GM10266 (cell line): ENCODE measurements around the gene SPO11.

ENCODE experiments used
- DNase-seq: peaks from one replicate; pipeline ENCODE4 v3.0.0; 2012; ENCODE audit errors: extremely low spot score
- TF ChIP-seq, protein P1 (sequence below): IDR thresholded peaks from 2 replicates; pipeline ENCODE4 v1.5.1; 2012; ENCODE audit warnings: mild to moderate bottlenecking, low read depth; ENCODE audit not compliant: control insufficient read depth, insufficient read depth; ENCODE audit errors: missing control alignments

The SPO11 gene

DNA sequence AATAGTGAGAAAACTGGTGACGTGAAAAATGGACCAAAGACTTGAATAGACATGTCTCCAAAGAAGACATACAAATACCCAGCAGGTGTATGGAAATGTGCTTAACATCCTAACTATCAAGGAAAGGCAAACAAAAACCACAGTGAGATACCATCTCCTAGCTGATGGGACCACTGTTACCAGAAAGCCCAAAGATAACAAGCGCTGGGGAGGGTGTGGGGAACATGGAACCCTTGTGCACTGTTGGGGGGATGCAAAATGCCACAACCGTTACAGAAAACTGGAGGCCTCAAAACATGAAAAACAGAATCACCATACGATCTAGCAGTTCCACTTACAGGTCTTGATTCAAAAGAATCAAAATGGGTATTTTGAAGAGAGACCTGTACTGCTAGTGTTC is 41.8 kb downstream of the SPO11 start:
- no peak for DNase-seq
- TF ChIP-seq, protein P1, sequence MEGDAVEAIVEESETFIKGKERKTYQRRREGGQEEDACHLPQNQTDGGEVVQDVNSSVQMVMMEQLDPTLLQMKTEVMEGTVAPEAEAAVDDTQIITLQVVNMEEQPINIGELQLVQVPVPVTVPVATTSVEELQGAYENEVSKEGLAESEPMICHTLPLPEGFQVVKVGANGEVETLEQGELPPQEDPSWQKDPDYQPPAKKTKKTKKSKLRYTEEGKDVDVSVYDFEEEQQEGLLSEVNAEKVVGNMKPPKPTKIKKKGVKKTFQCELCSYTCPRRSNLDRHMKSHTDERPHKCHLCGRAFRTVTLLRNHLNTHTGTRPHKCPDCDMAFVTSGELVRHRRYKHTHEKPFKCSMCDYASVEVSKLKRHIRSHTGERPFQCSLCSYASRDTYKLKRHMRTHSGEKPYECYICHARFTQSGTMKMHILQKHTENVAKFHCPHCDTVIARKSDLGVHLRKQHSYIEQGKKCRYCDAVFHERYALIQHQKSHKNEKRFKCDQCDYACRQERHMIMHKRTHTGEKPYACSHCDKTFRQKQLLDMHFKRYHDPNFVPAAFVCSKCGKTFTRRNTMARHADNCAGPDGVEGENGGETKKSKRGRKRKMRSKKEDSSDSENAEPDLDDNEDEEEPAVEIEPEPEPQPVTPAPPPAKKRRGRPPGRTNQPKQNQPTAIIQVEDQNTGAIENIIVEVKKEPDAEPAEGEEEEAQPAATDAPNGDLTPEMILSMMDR, result no peak

DNA sequence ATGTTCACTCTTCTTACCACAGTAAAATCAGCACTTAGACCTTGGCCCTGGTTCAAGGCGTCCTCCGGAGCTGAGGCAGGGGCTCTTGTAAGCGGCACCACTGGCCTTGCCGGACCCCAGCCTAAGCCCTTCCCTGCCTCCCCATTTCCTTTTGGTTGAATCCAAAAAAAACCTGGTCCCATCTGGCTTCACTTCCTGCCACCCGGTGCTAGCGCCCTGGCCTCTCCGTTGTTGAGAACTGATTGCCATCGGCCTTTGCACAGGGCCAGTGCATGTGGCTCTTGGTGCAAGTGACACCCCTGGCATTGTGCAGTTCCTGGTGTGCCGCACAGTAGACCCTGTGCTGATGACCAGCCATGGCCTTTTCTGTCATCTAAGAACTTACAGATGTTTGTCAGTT is 42.6 kb downstream of the SPO11 start:
- TF ChIP-seq, protein P1, result no peak
- no peak for DNase-seq

DNA sequence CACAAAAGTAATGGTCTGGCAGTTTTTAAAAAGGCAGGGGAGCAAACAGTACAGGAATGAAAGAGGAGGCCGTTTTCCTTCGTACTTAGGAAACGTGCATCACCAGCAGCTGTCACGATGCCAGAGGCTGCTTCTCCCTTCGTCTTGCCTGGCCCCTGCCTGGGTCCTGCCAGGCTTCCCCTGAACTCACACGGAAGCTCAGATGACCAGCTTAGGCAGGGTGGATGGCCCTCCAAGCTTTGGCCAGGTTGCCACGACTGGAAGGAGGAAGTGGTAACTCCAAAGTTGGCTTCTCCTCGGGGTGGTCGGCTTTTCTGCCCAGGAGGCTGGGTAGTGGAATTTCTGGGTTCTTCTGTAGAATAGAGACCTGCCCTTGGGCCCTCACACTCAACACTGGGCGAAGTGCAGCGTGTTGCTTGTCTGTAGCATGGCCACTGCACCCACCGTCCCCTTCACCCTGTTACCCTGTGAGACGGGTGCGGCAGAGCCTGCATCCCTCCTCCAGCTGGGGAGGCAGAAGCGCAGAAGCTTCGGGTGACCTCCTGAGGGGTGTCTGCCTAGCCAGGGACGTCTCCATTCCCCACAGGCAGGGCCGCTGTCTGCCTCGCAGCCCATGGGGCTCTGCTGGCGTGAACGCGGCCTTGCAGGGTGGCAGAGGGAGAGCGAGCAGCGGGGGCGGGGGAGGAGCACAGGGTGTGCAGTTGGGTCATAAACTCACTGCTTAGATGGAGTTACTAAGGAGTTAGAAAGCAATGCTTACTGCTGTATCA is 43.2 kb downstream of the SPO11 start:
- TF ChIP-seq, protein P1, result no peak
- DNase-seq, result no peak

DNA sequence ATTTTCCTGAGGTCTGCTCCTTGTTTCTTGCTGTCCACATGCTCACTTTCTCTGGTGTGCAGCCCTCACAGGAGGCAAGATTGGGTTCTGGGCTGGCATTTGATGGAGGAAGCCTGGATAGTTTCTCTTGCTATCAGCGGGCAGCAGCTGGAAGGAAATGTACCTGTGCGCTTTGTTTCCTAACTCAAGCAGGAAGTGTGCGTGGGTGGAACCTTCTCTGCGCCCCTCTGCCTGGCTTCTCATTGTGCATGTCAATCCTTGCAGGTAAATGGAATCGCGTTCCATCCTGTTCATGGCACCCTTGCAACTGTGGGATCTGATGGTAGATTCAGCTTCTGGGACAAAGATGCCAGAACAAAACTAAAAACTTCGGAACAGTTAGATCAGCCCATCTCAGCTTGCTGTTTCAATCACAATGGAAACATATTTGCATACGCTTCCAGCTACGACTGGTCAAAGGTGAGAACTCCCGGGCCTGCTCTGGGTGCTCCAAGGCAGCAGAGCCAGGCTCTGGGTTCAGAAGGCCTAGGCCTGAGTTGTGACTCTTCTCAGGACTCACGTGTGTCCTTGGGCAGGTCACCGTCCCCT is 44.8 kb downstream of the SPO11 start:
- TF ChIP-seq, protein P1, result no peak
- DNase-seq, result no peak

DNA sequence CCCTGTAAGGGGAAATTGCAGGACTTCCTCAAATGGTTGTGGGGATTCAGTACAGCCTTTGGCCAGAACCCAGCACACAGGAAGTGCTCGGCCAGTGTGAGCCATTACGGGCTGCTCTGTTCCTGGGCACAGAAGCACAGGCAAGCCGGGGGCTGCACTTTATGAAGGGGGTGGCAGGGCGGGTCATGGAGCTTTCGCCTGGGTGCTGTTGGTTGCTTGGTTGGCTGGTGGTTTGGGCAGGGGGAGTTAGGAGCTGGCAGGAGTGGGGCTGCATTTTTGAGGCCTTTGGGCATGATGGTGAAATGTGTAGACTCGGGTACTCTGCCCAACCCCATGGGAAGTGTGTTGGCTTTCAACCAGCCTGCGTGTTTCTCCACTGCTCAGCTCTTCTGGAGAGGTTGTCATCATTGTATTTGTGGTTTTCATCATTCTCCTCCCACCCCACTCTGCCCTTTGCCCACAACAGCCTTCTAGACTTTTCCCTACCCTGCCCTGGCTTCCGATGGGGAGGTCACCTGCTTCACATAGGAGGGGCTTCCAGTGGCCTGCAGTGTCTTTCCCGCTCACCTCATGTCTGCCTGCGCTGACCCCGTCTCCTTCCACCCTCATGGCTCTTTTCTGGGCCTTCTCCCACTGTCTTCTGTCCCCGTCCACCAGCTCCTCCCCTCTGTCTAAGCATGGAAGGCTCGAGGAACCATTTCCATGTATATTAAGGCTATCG is 45.5 kb downstream of the SPO11 start:
- TF ChIP-seq, protein P1, result no peak
- DNase-seq, result no peak

DNA sequence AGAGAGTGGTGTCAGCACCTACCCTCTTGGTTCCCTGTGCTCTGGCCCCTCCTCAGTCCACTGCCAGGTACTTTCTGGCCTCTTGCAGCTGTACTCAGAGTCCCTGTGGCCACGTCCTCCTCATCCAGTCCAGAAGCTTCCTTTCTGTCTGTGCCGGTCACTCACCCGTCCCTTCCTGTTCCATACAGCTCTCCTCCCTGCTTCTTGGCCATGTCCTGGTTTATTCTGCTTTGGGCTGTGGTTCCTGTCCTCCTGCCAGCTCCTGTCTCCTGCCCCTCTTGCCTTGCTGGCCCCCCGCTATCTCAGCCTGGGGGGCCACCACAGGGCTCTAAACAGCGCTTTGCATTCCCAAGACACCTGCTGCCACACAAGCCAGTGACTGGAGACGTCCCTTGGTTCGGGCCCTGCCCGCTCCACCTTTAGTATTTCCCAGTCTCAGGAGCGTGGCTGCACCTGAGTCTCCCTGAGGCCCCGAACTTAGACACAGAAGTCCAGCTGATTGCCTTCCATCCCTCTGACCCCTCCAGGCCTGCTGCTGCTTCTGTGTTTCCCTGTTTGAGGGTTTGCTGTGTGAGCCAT is 46.1 kb downstream of the SPO11 start:
- DNase-seq, result no peak
- TF ChIP-seq, protein P1, result no peak
